SK-N-SH (cell line): ENCODE results near the gene ADPRH. TPM values are rescaled to one million over a fixed set of nuclear protein-coding genes. Genes with fewer than 3 reads are reported as not detected.

Experiments used
- CTCF ChIA-PET: fragments of 300-600, 350-600 bp; formaldehyde crosslinking; extraction: SDS; loops from one replicate; lab custom pipeline; 2021; lab: Yijun Ruan, JAX
- POLR2A ChIA-PET: fragments of 350-600 bp; sonication (Branson Sonifier 250); formaldehyde crosslinking; extraction: SDS; loops from one replicate; lab custom pipeline; 2020; ENCODE audit warnings: antibody characterized with exemption, inconsistent platforms; lab: Yijun Ruan, JAX
- DNase-seq: peaks from one replicate; pipeline ENCODE4 v3.0.0; 2012
- H2AFZ ChIP-seq: fragments of 200-600 bp; sonication (generic); 2 replicates; pipeline ENCODE4 v1.8.1; 2016; ENCODE audit warnings: antibody characterized with exemption, mild to moderate bottlenecking, low read depth
- H3F3A ChIP-seq: fragments of 200-600 bp; sonication (generic); replicated peaks from 2 replicates; pipeline ENCODE3; 2016; ENCODE audit warnings: antibody characterized with exemption, mild to moderate bottlenecking; ENCODE audit not compliant: insufficient read depth
- H3K27ac ChIP-seq, 2 experiments: fragments of 200-500 bp in 1 of 2; fragments of 200-600 bp in 1 of 2; sonication (Bioruptor generic) in 1 of 2; sonication (generic), shearing (Covaris generic) in 1 of 2; 2 replicates each; pipeline versions ENCODE4 v1.5.1 to v1.6.1; 2014 to 2016; ENCODE audit warnings: low read depth in 2 of 2, inconsistent platforms in 1 of 2, low read length in 1 of 2, mild to moderate bottlenecking in 1 of 2, mixed read lengths in 1 of 2
- H3K27me3 ChIP-seq: fragments of 200-600 bp; sonication (generic), shearing (Covaris generic); 2 replicates; pipeline ENCODE4 v1.6.1; 2016; ENCODE audit warnings: mixed run types; ENCODE audit not compliant: insufficient read depth
- H3K36me3 ChIP-seq, 2 experiments: fragments of 200-500 bp in 1 of 2; fragments of 200-600 bp in 1 of 2; sonication (Bioruptor generic) in 1 of 2; sonication (generic) in 1 of 2; replicated peaks in 1 of 2; 2 replicates each; pipeline versions ENCODE3 to v1.5.1; 2014 to 2016; ENCODE audit warnings: low read length in 1 of 2, mild to moderate bottlenecking in 1 of 2; ENCODE audit not compliant: insufficient read depth in 2 of 2, control insufficient read depth in 1 of 2
- H3K4me1 ChIP-seq, 2 experiments: fragments of 200-500 bp in 1 of 2; fragments of 200-600 bp in 1 of 2; sonication (Bioruptor generic) in 1 of 2; sonication (generic), shearing (Covaris generic) in 1 of 2; 2 replicates each; pipeline versions ENCODE4 v1.5.1 to v1.6.1; 2014 to 2016; ENCODE audit warnings: low read depth in 1 of 2, low read length in 1 of 2, mixed run types in 1 of 2; ENCODE audit not compliant: insufficient read depth in 2 of 2, control insufficient read depth in 1 of 2
- H3K4me2 ChIP-seq: fragments of 200-600 bp; sonication (generic), shearing (Covaris generic); 2 replicates; pipeline ENCODE4 v1.6.1; 2017; ENCODE audit warnings: mixed run types
- H3K4me3 ChIP-seq, 2 experiments: fragments of 200-500 bp in 1 of 2; fragments of 200-600 bp in 1 of 2; sonication (Bioruptor generic) in 1 of 2; sonication (generic), shearing (Covaris generic) in 1 of 2; 2 replicates each; pipeline versions ENCODE4 v1.5.1 to v1.8.1; 2014 to 2016; ENCODE audit warnings: low read depth in 2 of 2, inconsistent platforms in 1 of 2, low read length in 1 of 2, mild to moderate bottlenecking in 1 of 2, mixed read lengths in 1 of 2, moderate library complexity in 1 of 2
- H3K79me2 ChIP-seq: fragments of 200-600 bp; sonication (generic); 2 replicates; pipeline ENCODE4 v1.8.1; 2017; ENCODE audit warnings: mild to moderate bottlenecking; ENCODE audit not compliant: insufficient read depth
- H3K9ac ChIP-seq: fragments of 200-600 bp; sonication (generic); 2 replicates; pipeline ENCODE4 v1.6.1; 2017; ENCODE audit warnings: mixed run types
- H3K9me2 ChIP-seq: fragments of 200-600 bp; sonication (generic); 2 replicates; pipeline ENCODE4 v1.6.1; 2017; ENCODE audit warnings: mixed run types
- H3K9me3 ChIP-seq: fragments of 200-600 bp; sonication (generic); 2 replicates; pipeline ENCODE4 v1.6.1; 2017; ENCODE audit warnings: mixed run types, mild to moderate bottlenecking, moderate library complexity
- H4K20me1 ChIP-seq: fragments of 200-600 bp; sonication (generic); 2 replicates; pipeline ENCODE4 v1.6.1; 2017; ENCODE audit warnings: mild to moderate bottlenecking, mixed run types; ENCODE audit not compliant: insufficient read depth
- EP300 ChIP-seq, 2 experiments: IDR thresholded peaks; 2 replicates each; pipeline versions ENCODE4 v1.4.0 to v1.6.1; 2012; ENCODE audit warnings: borderline replicate concordance in 1 of 2, low read depth in 1 of 2, low read length in 1 of 2
- GABPA ChIP-seq: IDR thresholded peaks from 2 replicates; pipeline ENCODE4 v1.4.0; 2012; ENCODE audit warnings: low read depth, mild to moderate bottlenecking
- NFIC ChIP-seq: IDR thresholded peaks from 2 replicates; pipeline ENCODE4 v1.4.0; 2012; ENCODE audit warnings: borderline replicate concordance
- PBX3 ChIP-seq: IDR thresholded peaks from 2 replicates; pipeline ENCODE4; 2012
- RAD21 ChIP-seq: IDR thresholded peaks from 2 replicates; pipeline ENCODE4 v1.6.1; 2012; ENCODE audit warnings: mild to moderate bottlenecking, low read length
- RCOR1 ChIP-seq: fragments of 150-350 bp; IDR thresholded peaks from 2 replicates; pipeline ENCODE4 v1.6.1; 2017; ENCODE audit warnings: antibody characterized with exemption, low read length
- RFX5 ChIP-seq: IDR thresholded peaks from 2 replicates; pipeline ENCODE4 v1.6.1; 2012; ENCODE audit warnings: mild to moderate bottlenecking, improper control_type of control experiment, low read length
- SIN3A ChIP-seq: IDR thresholded peaks from 2 replicates; pipeline ENCODE4 v1.6.1; 2012; ENCODE audit warnings: low read depth, mild to moderate bottlenecking, low read length, moderate library complexity, borderline replicate concordance
- SMC3 ChIP-seq: IDR thresholded peaks from 2 replicates; pipeline ENCODE4 v1.6.1; 2012; ENCODE audit warnings: low read depth, low read length, improper control_type of control experiment
- TEAD4 ChIP-seq: IDR thresholded peaks from 2 replicates; pipeline ENCODE4 v1.4.0; 2012; ENCODE audit warnings: mild to moderate bottlenecking, borderline replicate concordance; ENCODE audit not compliant: insufficient read depth
- USF1 ChIP-seq: IDR thresholded peaks from 2 replicates; pipeline ENCODE4 v1.4.0; 2012; ENCODE audit warnings: low read depth, borderline replicate concordance
- WGBS: methylation state at CpG from one replicate; pipeline ENCODE4 v1.1.6; 2017; ENCODE audit warnings: low lambda C conversion rate; 5-methylcytosine and 5-hydroxymethylcytosine counted together
- polyA plus RNA-seq, 3 experiments: library from polyadenylated mRNA; depleted of rRNA; stranded (reverse); fragments of >200 nt; gene quantifications; 2 replicates each; pipeline ENCODE4 v1.2.3, GENCODE V29; 2012
- TF ChIP-seq, protein P1 (sequence below): fragments of 200-600 bp; sonication (generic); IDR thresholded peaks from 2 replicates; pipeline ENCODE4 v1.6.1; 2017; ENCODE audit warnings: antibody characterized with exemption, mild to moderate bottlenecking, moderate library complexity
- TF ChIP-seq, protein P2 (sequence below): fragments of 150-350 bp; IDR thresholded peaks from 2 replicates; pipeline ENCODE4 v1.6.1; 2017; ENCODE audit warnings: antibody characterized with exemption, low read length, low read depth, borderline replicate concordance
- TF ChIP-seq, protein P3 (sequence below): IDR thresholded peaks from 2 replicates; pipeline ENCODE4 v1.4.0; 2012; ENCODE audit warnings: low read depth

ADPRH gene
- polyA plus RNA-seq, 1 of the 3 experiments (the other 2 are of a cell fraction), result not detected

- no peak for TF ChIP-seq PBX3
- TF ChIP-seq SIN3A, result no peak
- TF ChIP-seq, protein P1, sequence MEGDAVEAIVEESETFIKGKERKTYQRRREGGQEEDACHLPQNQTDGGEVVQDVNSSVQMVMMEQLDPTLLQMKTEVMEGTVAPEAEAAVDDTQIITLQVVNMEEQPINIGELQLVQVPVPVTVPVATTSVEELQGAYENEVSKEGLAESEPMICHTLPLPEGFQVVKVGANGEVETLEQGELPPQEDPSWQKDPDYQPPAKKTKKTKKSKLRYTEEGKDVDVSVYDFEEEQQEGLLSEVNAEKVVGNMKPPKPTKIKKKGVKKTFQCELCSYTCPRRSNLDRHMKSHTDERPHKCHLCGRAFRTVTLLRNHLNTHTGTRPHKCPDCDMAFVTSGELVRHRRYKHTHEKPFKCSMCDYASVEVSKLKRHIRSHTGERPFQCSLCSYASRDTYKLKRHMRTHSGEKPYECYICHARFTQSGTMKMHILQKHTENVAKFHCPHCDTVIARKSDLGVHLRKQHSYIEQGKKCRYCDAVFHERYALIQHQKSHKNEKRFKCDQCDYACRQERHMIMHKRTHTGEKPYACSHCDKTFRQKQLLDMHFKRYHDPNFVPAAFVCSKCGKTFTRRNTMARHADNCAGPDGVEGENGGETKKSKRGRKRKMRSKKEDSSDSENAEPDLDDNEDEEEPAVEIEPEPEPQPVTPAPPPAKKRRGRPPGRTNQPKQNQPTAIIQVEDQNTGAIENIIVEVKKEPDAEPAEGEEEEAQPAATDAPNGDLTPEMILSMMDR, result no peak
- TF ChIP-seq SMC3, result no peak
- TF ChIP-seq RCOR1, result no peak
- no peak for TF ChIP-seq USF1
- TF ChIP-seq, protein P2, sequence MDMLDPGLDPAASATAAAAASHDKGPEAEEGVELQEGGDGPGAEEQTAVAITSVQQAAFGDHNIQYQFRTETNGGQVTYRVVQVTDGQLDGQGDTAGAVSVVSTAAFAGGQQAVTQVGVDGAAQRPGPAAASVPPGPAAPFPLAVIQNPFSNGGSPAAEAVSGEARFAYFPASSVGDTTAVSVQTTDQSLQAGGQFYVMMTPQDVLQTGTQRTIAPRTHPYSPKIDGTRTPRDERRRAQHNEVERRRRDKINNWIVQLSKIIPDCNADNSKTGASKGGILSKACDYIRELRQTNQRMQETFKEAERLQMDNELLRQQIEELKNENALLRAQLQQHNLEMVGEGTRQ, result no peak
- no peak for TF ChIP-seq RFX5
Measured at GRCh38 chr3:119608405-119609000, 29.2 kb downstream of the ADPRH start (continued).

GRCh38 chr3:119609301-119609700 is 30.0 kb downstream of the ADPRH start:
- no peak overlapping the region for H3K27ac ChIP-seq
- DNase-seq, result no peak
- no peak overlapping the region for H2AFZ ChIP-seq
- no peaks in the 10 kb centered on the region for H3K27me3 ChIP-seq
- no peaks in the 10 kb centered on the region for H3K79me2 ChIP-seq
- ChIA-PET CTCF (interaction anchor here (1.5 kb wide), 1 partner anchor 13 kb away, joined by 3 read pairs; no protein-coding TSS in a partner anchor), POLR2A (no interaction called here)
- no peaks in the 10 kb centered on the region for H4K20me1 ChIP-seq
- TF ChIP-seq GABPA (no peak), NFIC (no peak), EP300 (IDR thresholded peaks at IDR 0.05; ENCODE audit: borderline replicate concordance in 1 of 2, low read depth in 1 of 2, low read length in 1 of 2) (no peak), TEAD4 (no peak), RAD21 (no peak), RCOR1 (no peak)
- TF ChIP-seq, protein P3, sequence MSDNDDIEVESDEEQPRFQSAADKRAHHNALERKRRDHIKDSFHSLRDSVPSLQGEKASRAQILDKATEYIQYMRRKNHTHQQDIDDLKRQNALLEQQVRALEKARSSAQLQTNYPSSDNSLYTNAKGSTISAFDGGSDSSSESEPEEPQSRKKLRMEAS, result no peak
- H3K4me1 ChIP-seq, result no peaks in the 10 kb centered on the region
- H3K9me3 ChIP-seq, result peaks cover 7% of the 10 kb centered on the region
- 78% methylated on average over 5 of the region's 6 CpGs for WGBS
- no peak overlapping the region for H3K4me3 ChIP-seq
- no peaks in the 10 kb centered on the region for H3K36me3 ChIP-seq
- no peaks in the 10 kb centered on the region for H3K9me2 ChIP-seq
- H3K9ac ChIP-seq, result no peak overlapping the region
- no peaks in the 10 kb centered on the region for H3F3A ChIP-seq
- no peak overlapping the region for H3K4me2 ChIP-seq
